GM18507 (cell line): Measurements from ENCODE around the gene PLCG1.

Experiments
- DNase-seq: peaks from one replicate; pipeline ENCODE4 v3.0.0; 2011; ENCODE audit warnings: low read depth; ENCODE audit not compliant: insufficient read length; ENCODE audit errors: extremely low spot score
- FAIRE-seq: peaks from 2 replicates; lab custom pipeline; 2011; peaks lifted over from hg19 to GRCh38; lab: Jason Lieb, UNC

PLCG1 gene

DNA sequence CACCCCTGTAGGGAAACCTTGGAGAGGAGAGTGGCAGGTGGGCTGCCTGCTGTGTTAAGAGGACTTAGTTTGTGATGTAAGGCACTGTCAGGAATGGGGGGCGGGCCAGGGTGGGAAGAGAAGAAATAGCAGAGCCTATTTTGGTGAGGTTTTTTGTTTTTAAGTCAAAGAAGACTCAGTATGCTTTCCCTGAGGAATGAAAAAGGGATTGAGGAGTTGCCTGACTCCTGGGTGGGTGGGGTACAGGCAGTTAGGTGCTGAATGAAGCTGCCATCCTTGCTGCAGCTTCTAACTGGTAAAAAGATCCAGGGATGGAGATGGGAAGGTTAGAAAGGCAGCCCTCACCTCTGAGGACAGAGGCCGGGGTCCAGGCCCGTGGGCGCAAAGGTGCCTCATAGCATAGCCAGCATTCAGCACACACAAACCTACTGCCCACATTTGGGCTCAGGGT, 37.9 kb downstream of the PLCG1 start:
- FAIRE-seq (no peak), DNase-seq (no peak)

- FAIRE-seq (no peak), DNase-seq (no peak)
Measured at GRCh38 chr20:41175727-41176330, 38.5 kb downstream of the PLCG1 start.

GRCh38 chr20:41176711-41177552, 39.6 kb downstream of the PLCG1 start:
- DNase-seq, result no peak
- FAIRE-seq, result no peak

DNA sequence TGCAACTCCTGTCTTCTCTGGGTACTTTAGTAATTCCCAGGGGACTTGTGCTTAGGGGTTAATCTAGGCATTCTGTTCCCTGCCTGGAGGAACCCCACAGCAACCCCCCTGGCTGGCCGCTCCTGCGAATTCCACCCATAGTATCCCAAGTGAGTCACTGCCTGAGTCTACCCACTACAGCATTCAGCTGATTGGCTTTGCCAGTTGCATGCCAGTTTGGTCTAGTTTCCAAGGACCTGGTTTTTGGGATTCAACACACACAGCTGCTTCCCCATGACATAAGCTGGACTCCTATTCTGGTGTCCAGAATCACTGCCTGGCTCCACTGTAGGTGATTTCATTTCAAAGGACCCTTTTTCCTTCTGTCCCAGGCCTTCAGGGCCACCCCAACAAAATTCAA, 40.3 kb downstream of the PLCG1 start:
- FAIRE-seq (no peak), DNase-seq (no peak)

DNA sequence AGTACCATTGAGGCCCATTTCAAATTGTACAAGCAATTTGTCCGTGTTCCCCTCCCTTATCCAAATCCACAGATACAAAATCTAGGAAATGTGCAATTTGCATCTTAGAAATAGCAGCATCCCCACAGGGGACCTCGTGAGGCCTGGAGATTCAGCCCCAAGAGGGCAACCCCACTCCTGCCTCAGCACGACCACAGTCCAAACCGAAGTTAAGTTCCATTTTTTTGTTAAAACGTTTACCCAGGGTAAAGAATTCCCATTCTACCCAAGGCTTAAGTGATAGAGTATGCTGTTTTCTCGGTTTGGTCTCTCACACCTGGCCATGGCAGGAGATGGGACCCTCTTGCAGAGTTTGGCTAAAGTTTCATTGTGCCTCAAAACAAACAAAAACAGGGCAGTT, 41.2 kb downstream of the PLCG1 start:
- DNase-seq, result no peak
- no peak for FAIRE-seq

- FAIRE-seq (no peak), DNase-seq (no peak)
Measured at GRCh38 chr20:41178904-41179432, 41.6 kb downstream of the PLCG1 start.

- FAIRE-seq, result no peak
- DNase-seq, result no peak
Measured at GRCh38 chr20:41179961-41180360, 42.6 kb downstream of the PLCG1 start.

GRCh38 chr20:41180599-41181333, 43.4 kb downstream of the PLCG1 start:
- no peak for FAIRE-seq
- no peak for DNase-seq

GRCh38 chr20:41181567-41181966, 44.2 kb downstream of the PLCG1 start:
- FAIRE-seq, result no peak
- no peak for DNase-seq

DNA sequence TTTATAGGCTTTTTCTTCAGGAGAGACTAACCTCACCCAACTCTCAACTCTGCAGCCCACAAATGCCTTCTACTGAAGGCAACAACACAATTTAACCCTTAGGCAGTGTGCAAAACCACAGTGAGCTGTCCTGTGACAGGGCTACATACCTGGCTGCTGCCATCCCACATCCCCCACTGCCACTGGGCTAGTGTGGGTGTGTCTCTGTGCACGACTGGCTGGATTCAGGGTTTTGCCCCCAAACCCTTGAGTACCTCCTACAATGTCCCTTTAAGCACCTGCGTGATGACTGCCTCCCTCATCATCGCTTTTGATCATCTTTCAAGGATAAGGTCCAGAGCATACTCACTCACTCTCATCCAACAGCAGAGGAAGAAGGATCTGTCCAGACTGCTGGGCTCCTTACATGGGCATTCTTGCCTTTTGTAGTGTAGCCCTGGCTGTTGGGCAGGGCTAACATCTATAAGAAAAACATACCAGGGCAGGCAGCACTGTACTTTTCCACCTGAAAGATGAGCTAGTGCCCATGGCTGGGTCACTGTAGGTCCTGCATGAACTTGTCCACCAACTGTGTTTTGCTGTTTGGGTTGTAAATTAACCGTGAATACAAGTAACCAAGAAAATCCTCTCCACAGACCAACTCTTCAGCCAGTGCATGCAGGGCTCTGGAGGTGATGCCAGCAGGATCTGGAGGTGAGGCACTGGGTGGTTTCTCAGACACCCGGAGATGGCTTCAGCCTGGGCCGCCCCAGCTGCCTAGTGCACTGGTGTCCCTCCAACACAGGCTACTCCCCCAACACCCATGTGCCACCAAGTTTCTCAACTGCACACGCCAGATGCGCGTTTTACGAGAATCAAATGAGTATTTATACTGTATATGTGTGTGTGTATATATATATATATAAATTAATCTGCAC, 45.2 kb downstream of the PLCG1 start:
- no peak for FAIRE-seq
- DNase-seq, result no peak

DNA sequence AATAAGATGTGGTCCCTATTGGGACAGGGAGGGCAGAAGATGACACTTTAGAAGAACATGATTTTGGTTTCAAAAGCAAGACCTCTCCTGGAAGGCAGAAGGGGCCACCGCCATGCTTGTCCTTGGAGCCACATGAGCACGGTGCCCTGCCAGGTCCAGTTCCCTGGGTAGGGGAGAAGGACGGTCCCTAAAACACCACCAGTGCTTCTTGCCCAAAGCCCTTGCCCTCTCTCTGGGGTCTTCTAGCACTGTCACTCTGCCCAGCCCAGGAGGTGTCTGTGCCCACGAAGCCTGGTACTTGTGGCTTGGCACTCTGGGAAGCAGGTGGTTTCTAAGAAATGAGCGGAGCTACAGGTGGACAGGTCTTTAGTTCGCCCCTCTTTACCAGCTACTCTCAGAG, 46.0 kb downstream of the PLCG1 start:
- FAIRE-seq, result no peak
- DNase-seq, result no peak

DNA sequence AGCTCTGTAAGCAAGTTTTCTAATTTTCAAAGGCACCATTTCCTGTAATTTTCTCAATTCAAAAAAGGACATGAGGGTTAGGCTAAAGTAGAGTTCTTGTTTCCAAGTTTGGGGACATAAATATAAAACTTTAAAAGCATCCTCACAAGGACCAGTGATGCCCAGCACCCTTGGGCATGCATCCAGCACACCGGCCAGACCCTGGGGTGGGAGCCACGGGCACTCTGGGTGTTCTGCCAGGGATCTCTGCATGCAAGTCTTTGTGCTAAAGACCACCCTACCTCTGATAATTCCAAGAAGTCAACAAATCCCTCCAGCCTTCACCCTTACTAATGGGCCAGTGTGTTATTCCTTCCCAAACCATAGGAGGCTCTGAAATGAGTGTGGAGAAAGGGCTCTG, 46.5 kb downstream of the PLCG1 start:
- DNase-seq, result no peak
- FAIRE-seq, result no peak

DNA sequence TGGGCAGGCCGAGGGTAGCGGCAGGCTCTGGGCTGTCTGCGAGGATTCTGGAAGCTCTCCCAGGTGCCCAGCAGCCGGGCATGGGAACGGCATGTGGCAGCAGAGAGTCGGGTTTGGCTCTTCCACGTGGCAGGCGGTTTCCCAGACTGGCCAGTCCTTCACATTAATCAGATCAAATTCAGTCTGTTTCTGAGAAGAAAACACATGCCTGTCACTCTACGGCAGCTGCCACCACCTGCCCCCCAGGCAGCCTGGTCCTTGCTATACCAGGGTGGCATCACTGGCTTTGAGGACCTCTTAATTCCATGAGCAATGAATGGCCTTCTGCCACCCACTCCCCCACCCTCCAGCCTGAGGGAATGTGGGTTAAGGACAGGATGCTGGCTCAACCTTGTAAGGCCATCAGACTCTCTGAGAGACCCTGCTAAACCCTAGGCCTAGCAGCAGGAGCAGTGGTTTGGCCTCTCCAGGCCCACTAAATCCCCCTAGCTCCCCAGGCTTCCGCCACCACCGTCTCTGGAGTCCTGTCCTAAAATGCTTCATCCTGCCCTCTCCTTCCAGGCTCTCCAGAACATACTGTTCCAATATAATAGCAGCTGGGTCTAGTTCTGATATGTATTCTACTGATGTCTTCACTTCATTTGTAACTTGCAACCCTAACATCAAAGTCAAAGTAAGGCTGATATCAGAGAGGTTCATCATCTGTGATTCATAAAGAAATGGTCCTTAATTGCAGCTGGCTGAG, 47.8 kb downstream of the PLCG1 start:
- DNase-seq (no peak), FAIRE-seq (no peak)

- FAIRE-seq (no peak), DNase-seq (no peak)
Measured at GRCh38 chr20:41187668-41188067, 50.3 kb downstream of the PLCG1 start.

GRCh38 chr20:41191562-41192500, 54.5 kb downstream of the PLCG1 start:
- no peak for DNase-seq
- FAIRE-seq, result no peak

- no peak for FAIRE-seq
- DNase-seq, result no peak
Measured at GRCh38 chr20:41192575-41192974, 55.2 kb downstream of the PLCG1 start.

GRCh38 chr20:41196653-41197225, 59.4 kb downstream of the PLCG1 start:
- DNase-seq (no peak), FAIRE-seq (no peak)
